HL-60 (cell line): Measurements from ENCODE around the gene PRDM8.

Experiments
- DNase-seq, 2 experiments: peaks; one replicate each; pipeline ENCODE4 v3.0.0-alpha.2; 2010 to 2020; ENCODE audit warnings: low read depth in 1 of 2, low spot score in 1 of 2
- H3K27ac ChIP-seq: fragments of 250-450 bp; sonication (Bioruptor Pico); replicated peaks from 2 replicates; pipeline ENCODE4 v1.5.1; 2020; ENCODE audit warnings: mild to moderate bottlenecking, moderate library complexity
- H3K27me3 ChIP-seq: fragments of 250-450 bp; sonication (Bioruptor Pico); 2 replicates; pipeline ENCODE4 v1.5.1; 2021; ENCODE audit warnings: mild to moderate bottlenecking, moderate library complexity; ENCODE audit not compliant: insufficient read depth, poor library complexity, severe bottlenecking
- H3K4me3 ChIP-seq: replicated peaks from 2 replicates; pipeline ENCODE4 v1.5.1; 2011; ENCODE audit warnings: mild to moderate bottlenecking, control low read depth, low read length; ENCODE audit not compliant: insufficient read depth
- CTCF ChIP-seq: IDR thresholded peaks from one replicate; pipeline ENCODE4 v1.5.1; 2011; ENCODE audit warnings: low read length, control low read depth, inconsistent platforms; ENCODE audit not compliant: insufficient read depth
- GABPA ChIP-seq: IDR thresholded peaks from 2 replicates; pipeline ENCODE4 v1.6.1; 2012; ENCODE audit warnings: low read depth
- POLR2AphosphoS5 ChIP-seq: IDR thresholded peaks from 2 replicates; pipeline ENCODE4 v1.6.1; 2012; ENCODE audit warnings: low read depth
- REST ChIP-seq: IDR thresholded peaks from 2 replicates; pipeline ENCODE4 v1.6.1; 2012; ENCODE audit warnings: low read depth; ENCODE audit not compliant: insufficient replicate concordance
- SPI1 ChIP-seq: IDR thresholded peaks from 2 replicates; pipeline ENCODE4 v1.6.1; 2012; ENCODE audit warnings: low read depth, mild to moderate bottlenecking, borderline replicate concordance

PRDM8 gene

GRCh38 chr4:80198441-80198837, 1.1 kb downstream of the PRDM8 start:
- Histone ChIP-seq H3K4me3 (no peak overlapping the region), H3K27me3 (peaks cover 25% of the 10 kb centered on the region), H3K27ac (no peak overlapping the region)
- TF ChIP-seq SPI1 (no peak), GABPA (no peak), CTCF (no peak), REST (no peak), POLR2AphosphoS5 (no peak)
- DNase-seq: no peak

- TF ChIP-seq SPI1: no peak
- no peak for TF ChIP-seq POLR2AphosphoS5
- no peak for TF ChIP-seq REST
- TF ChIP-seq GABPA: no peak
- TF ChIP-seq CTCF: no peak
- no peak overlapping the region for H3K27ac ChIP-seq
- H3K4me3 ChIP-seq: no peak overlapping the region
- DNase-seq: no peak
- H3K27me3 ChIP-seq: peaks cover 25% of the 10 kb centered on the region
These were observed 1.8 kb downstream of the PRDM8 start for GRCh38 chr4:80199004-80199560.

- Histone ChIP-seq H3K27me3 (peaks cover 23% of the 10 kb centered on the region), H3K4me3 (no peak overlapping the region), H3K27ac (no peak overlapping the region)
- TF ChIP-seq REST: no peak
- TF ChIP-seq GABPA: no peak
- no peak for TF ChIP-seq CTCF
- no peak for TF ChIP-seq POLR2AphosphoS5
- no peak for TF ChIP-seq SPI1
- DNase-seq: no peak
These were observed 2.6 kb downstream of the PRDM8 start for GRCh38 chr4:80199947-80200346.
